ENCODE results near the gene PACSIN2.
"Not testable (repeated sequence)": the region's sequence is repeated elsewhere in the genome, so short reads cannot be mapped to it uniquely, and the experiment has no call there.

The PACSIN2 gene

GRCh38 chr22:42945736-42946135, 69.2 kb downstream of the PACSIN2 start:
- DNase-seq (ENCODE audit: low spot score), result no peak

- DNase-seq (ENCODE audit: low spot score), result no peak
These were observed 69.9 kb downstream of the PACSIN2 start for GRCh38 chr22:42945027-42945426.

- DNase-seq (ENCODE audit: low spot score), result no peak
These were observed 70.5 kb downstream of the PACSIN2 start for GRCh38 chr22:42944409-42944808.

GRCh38 chr22:42943981-42944380, 71.0 kb downstream of the PACSIN2 start:
- DNase-seq (ENCODE audit: low spot score), result no peak

- DNase-seq (ENCODE audit: low spot score), result no peak
These were observed 72.6 kb downstream of the PACSIN2 start for GRCh38 chr22:42942351-42942750.

- DNase-seq (ENCODE audit: low spot score), result no peak
These were observed 74.9 kb downstream of the PACSIN2 start for GRCh38 chr22:42939941-42940653.

GRCh38 chr22:42939451-42939881, 75.5 kb downstream of the PACSIN2 start:
- no peak for DNase-seq (ENCODE audit: low spot score)

GRCh38 chr22:42938976-42939375, 76.0 kb downstream of the PACSIN2 start:
- no peak for DNase-seq (ENCODE audit: low spot score)

GRCh38 chr22:42938449-42938848, 76.5 kb downstream of the PACSIN2 start:
- DNase-seq (ENCODE audit: low spot score), result no peak

- no peak for DNase-seq (ENCODE audit: low spot score)
These were observed 77.6 kb downstream of the PACSIN2 start for GRCh38 chr22:42937164-42937843.

GRCh38 chr22:42936680-42937079, 78.3 kb downstream of the PACSIN2 start:
- DNase-seq (ENCODE audit: low spot score), result not testable (repeated sequence)

- DNase-seq (ENCODE audit: low spot score), result no peak
These were observed 80.6 kb downstream of the PACSIN2 start for GRCh38 chr22:42934338-42934737.

GRCh38 chr22:42933485-42934091, 81.4 kb downstream of the PACSIN2 start:
- no peak for DNase-seq (ENCODE audit: low spot score)

GRCh38 chr22:42932857-42933484, 82.0 kb downstream of the PACSIN2 start:
- DNase-seq (ENCODE audit: low spot score), result no peak

- no peak for DNase-seq (ENCODE audit: low spot score)
These were observed 82.8 kb downstream of the PACSIN2 start for GRCh38 chr22:42932197-42932519.

- DNase-seq (ENCODE audit: low spot score), result no peak
These were observed 83.3 kb downstream of the PACSIN2 start for GRCh38 chr22:42931421-42932196.

- no peak for DNase-seq (ENCODE audit: low spot score)
These were observed 84.0 kb downstream of the PACSIN2 start for GRCh38 chr22:42930810-42931420.

- DNase-seq (ENCODE audit: low spot score), result no peak
These were observed 85.2 kb downstream of the PACSIN2 start for GRCh38 chr22:42929838-42930155.

GRCh38 chr22:42928969-42929837, 85.7 kb downstream of the PACSIN2 start:
- DNase-seq (ENCODE audit: low spot score), result no peak

GRCh38 chr22:42927966-42928365, 87.0 kb downstream of the PACSIN2 start:
- no peak for DNase-seq (ENCODE audit: low spot score)

- DNase-seq (ENCODE audit: low spot score), result no peak
These were observed 88.2 kb downstream of the PACSIN2 start for GRCh38 chr22:42926768-42927167.

Measured in D341Med (cell line).